ENCODE measurements around the gene NKD2. TPM values are rescaled to one million over a fixed set of nuclear protein-coding genes. Genes with fewer than 3 reads are reported as not detected.

Gene NKD2
- total and polyA plus RNA-seq, 9 of the 15 experiments (the other 6 are each of a cell fraction or from before 2014, with no cell fraction given): 0.09 to 0.64 (median 0.27) TPM; not detected in 5

GRCh38 chr5:999032-999501 lies 9.5 kb upstream of the NKD2 start (continued):
- TF ChIP-seq PATZ1 (CRISPR knock-in tag; IDR thresholded peaks at IDR 0.05; ENCODE audit: borderline replicate concordance) (no peak), PTRF (tag; IDR thresholded peaks at IDR 0.05) (no peak), ZNF41 (CRISPR knock-in tag; conservative IDR thresholded peaks at IDR 0.05) (no peak), RBBP5 (IDR thresholded peaks at IDR 0.05; ENCODE audit: borderline replicate concordance, insufficient read depth, low read length, poor library complexity, severe bottlenecking) (no peak), FOXA1 (IDR thresholded peaks at IDR 0.05; ENCODE audit: borderline replicate concordance) (no peak), YY1 (IDR thresholded peaks at IDR 0.05; ENCODE audit: borderline replicate concordance in 1 of 3, control insufficient read depth in 1 of 3, extremely low read depth in 1 of 3, insufficient read depth in 3 of 3, insufficient read length in 1 of 3, insufficient replicate concordance in 2 of 3, low read depth in 1 of 3, low read length in 2 of 3) (no peak), HNRNPL (IDR thresholded peaks at IDR 0.05; ENCODE audit: low read depth, low read length) (no peak), MAZ (CRISPR knock-in tag; conservative IDR thresholded peaks at IDR 0.05 in 1 of 2, IDR thresholded peaks at IDR 0.05 in 1 of 2) (no peak), CREB3 (tag; conservative IDR thresholded peaks at IDR 0.05; ENCODE audit: low read depth) (no peak), POLR2A (conservative IDR thresholded peaks at IDR 0.05) (no peak), RBM39 (optimal IDR thresholded peaks at IDR 0.05; ENCODE audit: low read depth, low read length) (no peak), CBX3 (IDR thresholded peaks at IDR 0.05; ENCODE audit: borderline replicate concordance in 1 of 2, low read length in 2 of 2) (no peak), NFIX (CRISPR knock-in tag; IDR thresholded peaks at IDR 0.05; ENCODE audit: low read depth) (no peak)

All from K562 (cell line).